Kasumi-1 (cell line): ENCODE results near the gene OCEL1.

Experiments
- DNase-seq, 2 experiments: peaks; one replicate each; lab custom pipeline; 2025; lab: John Stamatoyannopoulos, UW

OCEL1 gene

GRCh38 chr19:17210296-17210695, 15.7 kb upstream of the OCEL1 start:
- no peak for DNase-seq

DNA sequence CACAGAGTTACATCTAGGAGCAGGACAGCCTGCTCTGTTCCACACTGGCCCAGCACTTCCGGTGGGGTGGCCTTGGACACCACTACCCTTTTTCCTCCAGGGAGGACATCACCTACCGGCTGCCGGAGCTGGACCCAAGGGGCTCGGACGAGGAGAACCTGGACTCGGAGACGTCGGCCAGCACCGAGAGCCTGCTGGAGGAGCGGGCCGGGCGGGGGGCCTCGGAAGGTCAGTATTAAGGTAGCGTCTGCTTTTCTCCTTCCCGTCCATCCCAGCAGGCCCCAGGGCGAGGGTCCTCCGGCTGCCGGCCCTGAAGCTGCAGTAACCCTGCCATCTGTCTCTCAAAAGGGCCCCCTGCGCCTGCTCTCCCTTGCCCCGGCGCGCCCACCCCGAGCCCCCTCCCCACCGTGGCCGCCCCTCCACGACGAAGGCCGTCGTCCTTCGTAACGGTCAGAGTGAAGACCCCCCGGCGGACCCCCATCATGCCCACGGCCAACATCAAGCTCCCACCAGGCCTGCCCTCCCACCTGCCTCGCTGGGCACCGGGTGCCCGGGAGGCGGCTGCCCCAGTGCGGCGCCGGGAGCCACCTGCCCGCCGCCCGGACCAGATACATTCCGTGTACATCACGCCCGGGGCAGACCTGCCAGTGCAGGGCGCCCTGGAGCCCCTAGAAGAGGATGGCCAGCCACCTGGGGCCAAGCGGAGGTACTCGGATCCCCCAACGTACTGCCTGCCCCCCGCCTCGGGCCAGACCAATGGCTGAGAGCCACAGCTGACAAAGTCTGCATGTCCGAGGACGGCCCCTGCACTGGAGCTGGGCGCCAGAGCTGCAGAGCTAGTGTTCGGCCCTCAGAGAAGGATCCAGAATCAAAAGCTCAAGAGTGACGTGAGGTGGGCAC, 14.2 kb upstream of the OCEL1 start:
- no peak for DNase-seq

DNA sequence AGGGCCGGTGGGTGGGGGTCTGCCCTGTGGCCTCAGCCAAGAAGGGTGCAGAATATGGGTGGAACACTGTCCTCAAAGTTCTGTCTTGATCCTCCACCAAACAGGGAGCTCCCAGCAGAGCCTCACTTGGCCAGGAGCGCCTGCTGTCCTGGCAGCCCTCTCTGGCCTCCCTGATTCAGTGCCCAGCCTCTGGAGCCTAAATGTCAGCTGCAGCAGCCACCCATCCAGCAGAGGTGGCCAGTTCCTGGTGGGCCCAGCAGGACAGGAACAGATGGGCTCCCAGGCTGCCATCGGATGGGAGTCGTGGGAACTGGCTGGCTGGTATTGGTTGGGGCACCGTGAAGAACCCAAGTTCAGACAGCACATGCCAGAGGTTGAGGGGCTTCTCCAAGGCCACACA, 12.7 kb upstream of the OCEL1 start:
- no peak for DNase-seq

- DNase-seq = no peak
Observed at GRCh38 chr19:17214508-17215126, 11.4 kb upstream of the OCEL1 start.

DNA sequence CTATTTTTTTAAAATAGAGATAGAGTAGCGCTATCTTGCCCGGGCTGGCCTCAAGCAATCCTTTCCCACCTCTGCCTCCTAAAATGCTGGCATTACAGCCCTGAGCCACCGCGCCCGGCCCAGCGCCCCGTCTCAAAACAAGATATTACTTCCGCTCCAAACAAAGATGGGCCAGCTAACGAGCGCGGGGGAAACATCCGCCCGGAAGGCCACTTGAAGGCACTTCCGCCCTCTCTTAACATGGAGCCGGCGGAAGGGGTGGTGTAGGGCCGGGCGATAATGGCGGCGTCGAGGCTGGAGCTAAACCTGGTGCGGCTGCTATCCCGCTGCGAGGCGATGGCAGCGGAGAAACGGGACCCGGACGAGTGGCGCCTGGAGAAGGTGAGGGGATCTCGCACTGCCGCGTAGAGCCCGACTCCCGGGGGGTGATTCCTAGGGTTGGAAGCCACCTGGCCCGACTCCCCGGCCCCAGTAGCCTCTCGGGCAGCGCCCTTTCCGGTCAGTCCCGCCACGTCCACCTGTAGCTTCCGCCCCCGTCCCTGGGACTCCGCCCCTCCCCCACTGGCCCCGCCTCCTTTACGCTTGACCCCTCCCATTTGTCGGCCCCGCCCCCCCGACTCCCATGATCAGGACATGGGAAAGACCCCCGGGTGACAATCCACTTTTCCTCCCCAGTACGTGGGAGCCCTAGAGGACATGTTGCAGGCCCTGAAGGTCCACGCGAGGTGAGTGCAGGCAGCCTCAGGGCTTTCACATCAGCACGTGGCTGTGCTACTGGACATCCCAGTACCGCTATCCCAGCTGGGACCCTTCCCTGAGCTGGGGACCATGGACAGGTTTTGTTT, 10.7 kb upstream of the OCEL1 start, which contains the start of gene USE1:
TSS of gene USE1 (plus strand) at position 231 of the 845 bp plus-strand sequence. CDS start at position 280, 49 bp downstream.
- DNase-seq = peak; percentile 89 to 92

- no peak for DNase-seq
Observed at GRCh38 chr19:17216058-17216670, 9.9 kb upstream of the OCEL1 start.

DNA sequence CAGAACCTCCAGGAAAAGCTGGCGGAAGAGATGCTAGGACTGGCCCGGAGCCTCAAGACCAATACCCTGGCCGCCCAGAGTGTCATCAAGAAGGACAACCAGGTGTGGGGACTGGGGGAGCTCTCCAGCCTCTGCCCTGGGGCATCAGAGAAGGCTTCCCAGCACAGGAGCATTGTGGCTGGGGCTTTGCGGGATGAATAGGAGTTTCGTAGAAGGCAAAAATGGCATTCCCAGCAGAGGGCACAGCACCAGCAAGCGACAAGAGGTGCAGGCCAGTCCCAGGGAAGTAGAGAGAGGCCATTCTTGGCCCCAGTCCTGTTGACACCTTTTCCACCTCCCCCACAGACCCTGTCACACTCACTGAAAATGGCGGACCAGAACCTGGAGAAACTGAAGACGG, 6.7 kb upstream of the OCEL1 start:
- no peak for DNase-seq

DNA sequence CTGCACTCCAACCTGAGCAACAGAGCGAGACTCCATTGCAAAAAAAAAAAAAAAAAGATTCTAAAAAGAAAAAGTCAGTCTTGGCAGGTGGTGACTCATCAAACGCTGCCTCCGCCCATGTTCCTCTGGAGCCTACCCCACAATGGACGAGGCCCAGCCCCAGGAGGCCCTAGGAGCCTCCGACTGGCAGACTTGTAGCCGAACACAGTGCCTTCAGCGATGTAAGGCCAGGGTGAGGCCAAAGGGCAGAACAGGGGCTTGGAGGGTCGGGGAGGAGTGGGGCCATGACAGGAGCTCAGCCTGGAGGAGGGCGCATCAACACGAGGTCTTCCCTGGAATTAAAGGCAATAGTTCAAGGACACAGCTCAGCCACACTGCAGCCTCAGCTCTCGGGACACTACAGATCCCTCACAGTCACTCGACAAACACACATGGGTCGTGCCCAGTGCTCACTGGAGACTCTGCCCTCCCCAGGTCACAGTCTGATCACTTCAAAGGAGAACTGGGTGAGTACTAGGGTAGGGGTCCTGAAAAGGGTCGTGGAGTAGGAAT, 5.7 kb upstream of the OCEL1 start:
- DNase-seq = no peak

DNA sequence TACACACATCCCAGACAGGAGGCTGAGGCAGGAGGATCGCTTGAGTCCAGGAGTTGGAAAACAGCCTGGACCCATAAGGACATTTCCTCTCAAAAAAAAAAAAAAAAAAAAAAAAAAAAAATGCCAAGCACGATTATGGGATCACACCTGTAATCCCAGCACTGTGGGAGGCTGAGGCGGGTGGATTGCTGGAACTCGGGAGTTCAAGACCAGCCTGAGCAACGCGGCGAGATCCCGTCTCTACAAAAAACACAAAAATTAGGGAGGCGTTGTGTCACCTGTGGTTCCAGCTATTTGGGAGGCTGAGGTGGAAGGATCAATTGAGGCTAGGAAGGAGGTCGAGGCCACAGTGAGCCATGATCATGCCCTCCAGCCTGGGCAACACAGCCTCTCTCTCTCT, 973 bp upstream of the OCEL1 start:
- DNase-seq = no peak

DNA sequence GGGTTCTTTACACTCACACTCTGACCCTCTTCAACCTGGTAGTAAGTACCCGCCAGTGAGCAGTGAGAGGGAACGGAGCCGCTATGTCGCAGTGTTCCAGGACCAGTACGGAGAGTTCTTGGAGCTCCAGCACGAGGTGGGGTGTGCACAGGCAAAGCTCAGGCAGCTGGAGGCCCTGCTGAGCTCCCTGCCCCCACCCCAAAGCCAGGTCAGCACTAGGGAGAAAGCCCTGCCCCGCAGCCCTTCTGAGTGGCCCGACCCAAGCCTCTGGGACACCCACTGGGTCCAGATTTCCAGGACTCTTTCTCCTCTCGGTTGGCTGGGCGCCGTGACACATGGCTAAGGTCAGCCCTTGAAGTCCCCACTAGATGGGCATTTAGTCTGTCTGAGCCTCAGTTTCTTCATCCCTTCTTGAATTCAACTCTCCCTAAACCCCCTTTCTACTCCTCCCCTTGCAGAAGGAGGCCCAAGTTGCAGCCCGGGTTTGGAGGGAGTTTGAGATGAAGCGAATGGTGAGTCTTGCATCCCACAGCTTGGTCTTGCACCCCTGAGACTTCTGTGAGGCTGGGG, 1.9 kb downstream of the OCEL1 start:
- no peak for DNase-seq

- DNase-seq = no peak
Observed at GRCh38 chr19:17229890-17230289, 3.9 kb downstream of the OCEL1 start.

- DNase-seq = no peak
Observed at GRCh38 chr19:17232258-17232657, 6.2 kb downstream of the OCEL1 start.

GRCh38 chr19:17234911-17235299, 8.9 kb downstream of the OCEL1 start:
- DNase-seq = peak; percentile 48 to 56

DNA sequence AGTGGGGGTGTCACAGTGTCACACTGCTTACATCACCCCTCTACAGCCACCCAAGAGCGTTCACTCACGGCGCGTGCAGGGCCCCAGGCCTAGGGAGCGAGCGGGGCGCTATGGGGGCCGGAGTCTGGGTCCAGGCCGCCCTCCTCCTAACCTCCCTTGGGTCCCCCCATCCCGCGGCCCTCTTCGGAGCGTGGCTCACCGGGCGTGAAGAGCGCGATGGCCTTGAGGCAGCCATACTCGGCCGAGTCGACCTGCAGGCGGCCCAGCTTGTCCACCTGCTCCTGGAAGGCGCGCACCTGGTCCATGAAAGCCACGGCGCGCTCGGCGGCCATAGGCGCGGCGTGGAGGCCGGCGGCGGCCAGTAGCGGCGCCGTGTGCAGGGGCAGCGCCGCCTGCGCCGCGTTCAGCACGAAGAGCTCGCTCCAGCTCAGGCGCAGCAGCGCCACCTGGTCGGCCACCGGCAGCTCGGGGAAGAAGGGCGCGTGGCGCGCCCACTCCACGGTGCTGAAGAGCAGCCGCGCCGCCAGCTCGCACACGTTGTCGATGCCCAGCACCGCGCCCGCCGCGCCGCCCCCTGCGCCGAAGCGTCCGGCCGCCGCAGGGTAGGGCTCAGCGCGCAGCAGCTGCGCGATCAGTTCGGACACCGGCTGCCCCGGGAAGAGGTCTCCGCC, 9.4 kb downstream of the OCEL1 start:
- DNase-seq = peak; percentile 28 to 31

DNA sequence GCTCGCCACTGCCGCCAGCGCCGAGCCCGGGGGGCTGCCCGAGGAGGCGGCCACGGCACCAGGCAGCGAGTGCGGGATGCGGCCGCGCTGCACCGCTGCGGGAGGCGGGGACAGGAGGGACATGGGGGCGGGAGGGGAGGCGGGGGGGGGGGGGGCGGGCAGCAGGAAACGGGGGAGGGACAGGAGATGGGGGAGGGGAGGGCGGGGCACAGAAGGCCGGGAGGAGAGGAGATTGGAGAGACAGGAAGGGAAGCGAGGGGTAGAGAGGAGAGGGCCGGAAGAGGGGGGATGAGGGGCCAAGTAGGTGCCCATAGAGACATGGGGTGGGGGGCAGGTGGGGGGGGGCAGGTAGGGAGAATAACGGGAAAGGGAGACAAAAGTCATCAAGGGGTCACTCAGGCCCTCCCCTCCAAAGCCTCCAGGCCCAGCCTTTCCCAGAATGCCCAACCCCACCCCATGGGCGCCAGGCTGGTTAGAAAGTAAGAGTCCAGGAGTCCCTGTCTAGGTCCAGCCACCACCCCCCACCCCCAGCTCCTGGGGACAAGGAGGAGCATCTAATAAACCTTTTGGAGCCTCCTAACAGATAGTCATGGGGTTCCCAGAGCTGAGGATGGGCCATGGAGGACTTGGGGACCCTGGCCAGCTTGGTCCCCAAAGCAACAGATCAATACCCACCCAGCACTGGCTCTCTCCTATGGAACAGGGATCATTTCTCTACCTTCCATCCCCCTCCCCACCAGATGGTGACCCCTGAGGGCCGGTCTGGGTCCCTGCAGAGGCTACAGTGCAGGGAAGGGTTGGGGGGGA, 10.1 kb downstream of the OCEL1 start:
- DNase-seq = peak in 1 of 2 experiments; percentile 15

GRCh38 chr19:17236811-17237543, 11.0 kb downstream of the OCEL1 start:
- no peak for DNase-seq

DNA sequence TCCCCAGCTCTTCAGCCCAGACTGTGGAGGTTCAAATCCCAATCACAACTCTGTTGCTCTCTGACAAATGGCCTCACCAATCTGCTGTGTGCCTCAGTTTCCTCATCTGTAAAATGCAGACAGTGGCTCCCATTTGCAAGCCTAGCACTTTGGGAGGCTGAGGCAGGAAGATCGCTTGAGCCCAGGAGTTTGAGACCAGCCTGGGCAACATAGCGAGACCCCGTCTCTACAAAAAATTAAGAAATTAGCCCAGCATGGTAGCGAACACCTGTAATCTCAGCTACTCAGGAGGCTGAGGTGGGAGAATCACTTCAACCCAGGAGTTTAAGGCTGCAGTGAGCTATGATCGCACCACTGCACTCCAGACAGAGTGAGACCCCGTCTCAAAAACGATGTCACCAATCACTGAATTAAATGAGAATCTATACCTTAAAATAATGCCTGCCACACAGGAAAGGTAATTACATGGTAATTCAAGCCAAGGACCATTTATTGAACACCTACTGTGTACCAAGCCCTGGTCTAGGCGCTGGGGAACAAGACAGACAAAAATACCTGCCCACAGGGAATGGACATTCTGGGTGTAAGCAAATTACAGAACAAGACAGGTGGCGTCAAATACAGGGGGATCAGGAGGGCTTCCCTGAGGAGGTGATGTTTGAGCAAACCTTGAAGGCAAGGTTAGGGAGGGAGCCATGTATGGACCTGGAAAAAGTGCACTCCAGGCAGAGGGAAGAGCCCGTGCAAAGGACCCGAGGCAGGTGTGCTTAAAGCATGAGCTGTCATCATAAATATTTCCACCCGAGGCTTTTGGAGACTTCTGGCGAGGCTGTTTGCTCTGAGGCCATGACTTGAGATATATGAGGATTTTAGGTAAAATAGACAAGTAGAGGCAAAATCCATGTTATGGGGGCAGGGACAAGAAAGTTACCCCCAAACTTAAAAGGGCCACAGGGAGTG, 12.0 kb downstream of the OCEL1 start:
- no peak for DNase-seq
